OCI-LY1 (cell line): Measurements from ENCODE around the gene PRIM1.
"Not testable (repeated sequence)": the region's sequence is repeated elsewhere in the genome, so short reads cannot be mapped to it uniquely, and the experiment has no call there.

Source experiments
- CTCF ChIP-seq: fragments of 200-600 bp; sonication (generic), shearing (Covaris generic); IDR thresholded peaks from 2 replicates; pipeline ENCODE4 v1.5.1; 2017; ENCODE audit warnings: mild to moderate bottlenecking, antibody characterized with exemption, low read length, moderate library complexity, mixed read lengths
- EZH2 ChIP-seq: fragments of 200-600 bp; sonication (generic), shearing (Covaris generic); IDR thresholded peaks from 2 replicates; pipeline ENCODE4 v1.8.0; 2017; ENCODE audit warnings: borderline replicate concordance, mixed run types, mild to moderate bottlenecking, antibody characterized with exemption, low read length, moderate library complexity, mixed read lengths

DNA sequence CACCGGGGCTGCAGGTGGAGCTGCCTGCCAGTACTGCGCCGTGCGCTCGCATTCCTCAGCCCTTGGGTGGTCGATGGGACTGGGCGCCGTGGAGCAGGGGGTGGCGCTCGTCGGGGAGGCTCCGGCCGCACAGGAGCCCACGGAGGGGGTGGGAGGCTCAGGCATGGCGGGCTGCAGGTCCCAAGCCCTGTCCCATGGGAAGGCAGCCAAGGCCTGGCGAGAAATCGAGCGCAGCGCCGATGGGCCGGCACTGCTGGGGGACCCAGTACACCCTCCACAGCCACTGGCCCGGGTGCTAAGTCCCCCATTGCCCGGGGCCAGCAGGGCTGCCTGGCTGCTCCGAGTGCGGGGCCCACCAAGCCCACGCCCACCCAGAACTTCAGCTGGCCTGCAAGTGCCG is 43.7 kb upstream of the PRIM1 start:
- TF ChIP-seq CTCF, EZH2: not testable (repeated sequence)
